ENCODE data around the gene DPH1. TPM values are rescaled to one million over a fixed set of nuclear protein-coding genes. Genes with fewer than 3 reads are reported as not detected.

Gene DPH1
- total RNA-seq, 4 donors from 2014 or later = 58.7 to 115 (median 66.3) TPM

GRCh38 chr17:2040219-2040827 lies 10.4 kb downstream of the DPH1 start:
- Histone ChIP-seq H3K36me3 (peaks cover 41% of the 10 kb centered on the region), H3K4me3 (no peak overlapping the region), H3K27me3 (no peaks in the 10 kb centered on the region), H3K27ac (no peak overlapping the region), H3K4me1 (peaks cover 29% of the 10 kb centered on the region), H3K9me3 (no peaks in the 10 kb centered on the region)
- TF ChIP-seq, protein P1, sequence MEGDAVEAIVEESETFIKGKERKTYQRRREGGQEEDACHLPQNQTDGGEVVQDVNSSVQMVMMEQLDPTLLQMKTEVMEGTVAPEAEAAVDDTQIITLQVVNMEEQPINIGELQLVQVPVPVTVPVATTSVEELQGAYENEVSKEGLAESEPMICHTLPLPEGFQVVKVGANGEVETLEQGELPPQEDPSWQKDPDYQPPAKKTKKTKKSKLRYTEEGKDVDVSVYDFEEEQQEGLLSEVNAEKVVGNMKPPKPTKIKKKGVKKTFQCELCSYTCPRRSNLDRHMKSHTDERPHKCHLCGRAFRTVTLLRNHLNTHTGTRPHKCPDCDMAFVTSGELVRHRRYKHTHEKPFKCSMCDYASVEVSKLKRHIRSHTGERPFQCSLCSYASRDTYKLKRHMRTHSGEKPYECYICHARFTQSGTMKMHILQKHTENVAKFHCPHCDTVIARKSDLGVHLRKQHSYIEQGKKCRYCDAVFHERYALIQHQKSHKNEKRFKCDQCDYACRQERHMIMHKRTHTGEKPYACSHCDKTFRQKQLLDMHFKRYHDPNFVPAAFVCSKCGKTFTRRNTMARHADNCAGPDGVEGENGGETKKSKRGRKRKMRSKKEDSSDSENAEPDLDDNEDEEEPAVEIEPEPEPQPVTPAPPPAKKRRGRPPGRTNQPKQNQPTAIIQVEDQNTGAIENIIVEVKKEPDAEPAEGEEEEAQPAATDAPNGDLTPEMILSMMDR (IDR thresholded peaks at IDR 0.05) = no peak
- TF ChIP-seq POLR2A (IDR thresholded peaks at IDR 0.05) (no peak), EP300 (IDR thresholded peaks at IDR 0.05) (no peak), POLR2AphosphoS5 (IDR thresholded peaks at IDR 0.05) (no peak)
- DNase-seq (ENCODE audit: low spot score in 2 of 2) = peak in 1 of 2 donors; percentile 58
- WGBS = 87% methylated on average over 4 of the region's 7 CpGs

- H3K4me1 ChIP-seq = peaks cover 29% of the 10 kb centered on the region
- peak in 1 of 2 donors; percentile 66 for DNase-seq (ENCODE audit: low spot score in 2 of 2)
- peaks cover 34% of the 10 kb centered on the region for H3K36me3 ChIP-seq
- H3K4me3 ChIP-seq = peak overlapping the region; percentile 92
- H3K27me3 ChIP-seq = no peaks in the 10 kb centered on the region
- H3K9me3 ChIP-seq = no peaks in the 10 kb centered on the region
- TF ChIP-seq POLR2A (IDR thresholded peaks at IDR 0.05) = no peak
- TF ChIP-seq, protein P1 (IDR thresholded peaks at IDR 0.05) = no peak
- peak overlapping the region; percentile 94 for H3K27ac ChIP-seq
- WGBS = 42% methylated on average over 15 of the region's 16 CpGs
Measured at GRCh38 chr17:2040942-2041560, 11.1 kb downstream of the DPH1 start.

DNA sequence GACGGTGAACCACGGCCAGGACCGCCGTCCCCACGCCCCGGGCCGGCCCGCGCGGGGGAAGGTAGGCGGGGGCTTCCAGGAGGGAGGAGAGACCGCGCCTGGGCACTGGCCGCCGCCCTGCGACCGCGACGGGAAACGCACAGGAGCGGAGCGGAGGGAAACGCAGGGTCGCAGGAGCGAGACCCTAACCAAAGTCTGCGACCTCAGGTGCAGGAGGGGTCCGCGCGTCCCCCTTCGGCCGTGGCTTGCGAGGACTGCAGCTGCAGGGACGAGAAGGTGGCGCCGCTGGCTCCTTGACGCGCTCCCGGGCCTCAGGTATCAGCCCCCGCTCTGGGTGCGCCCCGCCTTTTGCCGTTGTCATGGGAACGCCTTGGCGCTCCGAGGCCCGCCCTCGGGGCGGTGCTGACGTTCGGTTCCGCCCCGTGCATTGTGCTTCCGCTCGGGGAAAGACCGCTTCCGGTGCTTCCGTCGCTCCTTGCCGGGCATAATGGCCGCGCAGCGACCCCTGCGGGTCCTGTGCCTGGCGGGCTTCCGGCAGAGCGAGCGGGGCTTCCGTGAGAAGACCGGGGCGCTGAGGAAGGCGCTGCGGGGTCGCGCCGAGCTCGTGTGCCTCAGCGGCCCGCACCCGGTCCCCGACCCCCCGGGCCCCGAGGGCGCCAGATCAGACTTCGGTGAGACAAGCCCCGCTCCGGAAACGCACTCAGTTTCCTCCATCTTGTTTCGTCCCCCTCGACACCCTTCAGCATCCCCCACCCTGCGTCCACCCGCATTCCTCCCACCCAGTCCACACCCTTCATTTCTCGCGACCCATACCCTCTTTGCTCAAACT lies 11.8 kb downstream of the DPH1 start, which contains the start of gene OVCA2:
OVCA2 (plus strand) TSS at position 462 of the 829 bp plus-strand sequence; CDS start at position 488, 26 bp downstream.
- peaks cover 27% of the 10 kb centered on the region for H3K36me3 ChIP-seq
- no peaks in the 10 kb centered on the region for H3K9me3 ChIP-seq
- peak within 1 kb of the TSS; percentile 94 for H3K27ac ChIP-seq
- peak; percentile 95 to 97 for DNase-seq (ENCODE audit: low spot score in 2 of 2)
- H3K4me3 ChIP-seq = peak within 1 kb of the TSS; percentile 92
- H3K4me1 ChIP-seq = peaks cover 29% of the 10 kb centered on the region
- under 1% methylated on average over 30 of the region's 93 CpGs for WGBS
- H3K27me3 ChIP-seq = no peaks in the 10 kb centered on the region
- TF ChIP-seq EP300 (IDR thresholded peaks at IDR 0.05) (no peak), POLR2AphosphoS5 (IDR thresholded peaks at IDR 0.05) (peak in 2 of 3 donors; percentile 18 to 94), POLR2A (IDR thresholded peaks at IDR 0.05) (peak in 1 of 2 donors; percentile 59)
- TF ChIP-seq, protein P1 (IDR thresholded peaks at IDR 0.05) = peak in 1 of 2 donors; percentile 43

- 11% methylated on average over 16 of the region's 17 CpGs for WGBS
- Histone ChIP-seq H3K27me3 (no peaks in the 10 kb centered on the region), H3K4me3 (peak overlapping the region; percentile 92), H3K4me1 (peaks cover 29% of the 10 kb centered on the region), H3K27ac (peak overlapping the region; percentile 94), H3K36me3 (peaks cover 20% of the 10 kb centered on the region), H3K9me3 (no peaks in the 10 kb centered on the region)
- TF ChIP-seq POLR2AphosphoS5 (IDR thresholded peaks at IDR 0.05) = no peak
- TF ChIP-seq POLR2A (IDR thresholded peaks at IDR 0.05) = no peak
- TF ChIP-seq EP300 (IDR thresholded peaks at IDR 0.05) = no peak
- TF ChIP-seq, protein P1 (IDR thresholded peaks at IDR 0.05) = no peak
- peak in 1 of 2 donors; percentile 59 for DNase-seq (ENCODE audit: low spot score in 2 of 2)
Measured at GRCh38 chr17:2042390-2042847, 12.5 kb downstream of the DPH1 start.
